Activated CD4-positive, alpha-beta T cell treated with anti-CD3 and anti-CD28 coated beads for 48 hours (primary cell): ENCODE data around the gene PRKACA.

Experiments
- DNase-seq: peaks from one replicate; pipeline ENCODE4 v3.0.0-alpha.2; 2020

The PRKACA gene

GRCh38 chr19:14042659-14043608 is 74.6 kb downstream of the PRKACA start:
- DNase-seq, result peak; percentile 32
